DOHH2 (cell line): Measurements from ENCODE around the gene ROBO1.

Experiments used
- CTCF ChIP-seq: fragments of 200-600 bp; sonication (generic); IDR thresholded peaks from one replicate; pipeline ENCODE4 v1.5.1; 2014; ENCODE audit warnings: antibody characterized with exemption, mild to moderate bottlenecking, low read depth, low read length; ENCODE audit not compliant: poor library complexity, severe bottlenecking
- EZH2phosphoT487 ChIP-seq: fragments of 200-600 bp; sonication (generic); IDR thresholded peaks from 2 replicates; pipeline ENCODE4 v1.6.1; 2017; ENCODE audit warnings: borderline replicate concordance, mild to moderate bottlenecking, antibody characterized with exemption, low read length, moderate library complexity, mixed read lengths

- TF ChIP-seq CTCF (no peak), EZH2phosphoT487 (no peak)
These were observed 878.5 kb downstream of the ROBO1 start for GRCh38 chr3:78889348-78889747.
